ENCODE data around the gene GNAT2. TPM values are rescaled to one million over a fixed set of nuclear protein-coding genes. Genes with fewer than 3 reads are reported as not detected.

GNAT2 gene
- total RNA-seq, 1 donor from 2014 or later: not detected

DNA sequence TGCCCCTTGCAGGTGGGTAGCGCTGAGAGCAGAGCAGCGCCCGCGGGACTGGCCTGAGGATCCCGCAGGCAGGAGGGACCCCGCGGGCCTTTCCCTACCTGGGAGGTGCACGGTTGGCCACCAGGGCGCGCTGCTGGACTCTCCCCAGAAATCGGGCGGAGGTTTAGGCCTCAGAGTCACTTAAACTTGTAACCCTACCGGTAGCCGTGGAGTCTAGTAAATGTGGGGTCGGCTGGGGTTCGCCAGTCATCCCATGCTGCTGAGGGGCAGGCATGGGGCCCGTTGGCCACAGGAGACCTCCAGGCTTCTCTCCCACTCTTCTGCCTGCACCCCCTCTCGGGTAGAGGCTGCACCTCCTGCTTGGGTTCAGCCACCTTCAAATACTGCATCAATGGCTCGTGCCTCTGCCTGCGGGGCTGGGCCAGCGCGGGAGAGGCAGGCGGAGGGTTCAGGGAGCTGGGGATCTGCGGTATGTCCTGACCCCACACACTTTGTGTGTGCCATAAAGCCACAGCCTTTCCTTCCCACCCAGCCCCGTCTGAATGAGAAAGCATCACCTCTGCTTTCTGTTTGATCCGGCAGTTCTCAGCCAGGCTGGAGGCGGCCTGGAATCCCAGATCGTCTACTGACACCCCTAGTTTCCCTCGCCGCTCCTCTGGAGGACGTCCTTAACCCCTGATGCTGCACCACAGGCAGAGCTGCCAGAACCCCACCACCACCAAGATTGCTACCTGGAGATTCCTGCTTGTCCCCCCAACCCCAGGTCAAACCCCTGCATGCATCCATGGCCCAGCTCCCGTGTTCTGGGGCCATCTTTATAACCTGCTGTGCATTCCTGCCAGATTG lies 24.2 kb upstream of the GNAT2 start:
- Mint-ChIP-seq H3K36me3 (ENCODE audit: low read depth) (no peaks in the 10 kb centered on the region), H3K4me3 (peak overlapping the region; percentile 24), H3K27me3 (peaks cover 2% of the 10 kb centered on the region), H3K4me1 (peaks cover 19% of the 10 kb centered on the region), H3K9me3 (no peaks in the 10 kb centered on the region), H3K27ac (no peak overlapping the region)
- DNase-seq (peak; percentile 81), ATAC-seq (ENCODE audit: low read depth) (peak; percentile 90)
- intact Hi-C loops (cut with micrococcal nuclease): loop anchor here (1.0 to 10.0 kb wide), 6 partner anchors 8 to 851 kb away; partner anchors contain the start of genes AHCYL1 and GSTM1
- TF ChIP-seq, protein P1, sequence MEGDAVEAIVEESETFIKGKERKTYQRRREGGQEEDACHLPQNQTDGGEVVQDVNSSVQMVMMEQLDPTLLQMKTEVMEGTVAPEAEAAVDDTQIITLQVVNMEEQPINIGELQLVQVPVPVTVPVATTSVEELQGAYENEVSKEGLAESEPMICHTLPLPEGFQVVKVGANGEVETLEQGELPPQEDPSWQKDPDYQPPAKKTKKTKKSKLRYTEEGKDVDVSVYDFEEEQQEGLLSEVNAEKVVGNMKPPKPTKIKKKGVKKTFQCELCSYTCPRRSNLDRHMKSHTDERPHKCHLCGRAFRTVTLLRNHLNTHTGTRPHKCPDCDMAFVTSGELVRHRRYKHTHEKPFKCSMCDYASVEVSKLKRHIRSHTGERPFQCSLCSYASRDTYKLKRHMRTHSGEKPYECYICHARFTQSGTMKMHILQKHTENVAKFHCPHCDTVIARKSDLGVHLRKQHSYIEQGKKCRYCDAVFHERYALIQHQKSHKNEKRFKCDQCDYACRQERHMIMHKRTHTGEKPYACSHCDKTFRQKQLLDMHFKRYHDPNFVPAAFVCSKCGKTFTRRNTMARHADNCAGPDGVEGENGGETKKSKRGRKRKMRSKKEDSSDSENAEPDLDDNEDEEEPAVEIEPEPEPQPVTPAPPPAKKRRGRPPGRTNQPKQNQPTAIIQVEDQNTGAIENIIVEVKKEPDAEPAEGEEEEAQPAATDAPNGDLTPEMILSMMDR (IDR thresholded peaks at IDR 0.05): peak; percentile 95
- ChIA-PET CTCF (interaction anchor here (0.6 to 3.6 kb wide), 9 partner anchors 9 to 341 kb away, joined by 3 to 14 read pairs (median 6); partner anchors contain the start of genes AHCYL1 and GSTM1), POLR2A (interaction anchor here (0.7 to 0.8 kb wide), 3 partner anchors 11 to 129 kb away, joined by 3 read pairs; no protein-coding TSS in a partner anchor)

DNA sequence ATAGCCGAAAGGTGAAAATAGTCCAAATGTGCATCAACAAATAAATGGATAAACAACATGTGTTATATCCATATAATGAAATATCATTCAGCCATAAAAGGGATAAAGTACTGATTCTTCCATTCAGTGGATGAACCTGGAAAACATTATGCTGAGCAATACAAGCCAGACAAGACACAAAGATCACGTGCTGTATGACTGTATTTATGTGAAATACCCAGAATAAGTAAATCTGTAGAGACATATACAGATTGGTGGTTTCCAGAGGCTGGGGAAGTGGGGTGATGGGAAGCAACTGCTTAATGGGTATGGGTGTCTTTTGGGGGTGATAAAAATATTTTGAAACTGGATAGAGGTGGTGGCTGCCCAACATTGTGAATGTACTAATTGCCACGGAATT lies 23.2 kb upstream of the GNAT2 start:
- H3K4me3 Mint-ChIP-seq: no peak overlapping the region
- TF ChIP-seq, protein P1 (IDR thresholded peaks at IDR 0.05): no peak
- intact Hi-C loops (cut with micrococcal nuclease): loop anchor here (1.0 to 10.0 kb wide), 6 partner anchors 9 to 852 kb away; partner anchors contain the start of genes AHCYL1 and GSTM1
- H3K4me1 Mint-ChIP-seq: peaks cover 19% of the 10 kb centered on the region
- H3K27me3 Mint-ChIP-seq: no peaks in the 10 kb centered on the region
- no peak for DNase-seq
- H3K9me3 Mint-ChIP-seq: no peaks in the 10 kb centered on the region
- H3K27ac Mint-ChIP-seq: no peak overlapping the region
- POLR2A ChIA-PET: interaction anchor here (0.8 kb wide), 1 partner anchor 12 kb away, joined by 3 read pairs; no protein-coding TSS in a partner anchor
- H3K36me3 Mint-ChIP-seq (ENCODE audit: low read depth): no peaks in the 10 kb centered on the region
- ATAC-seq (ENCODE audit: low read depth): no peak
- CTCF ChIA-PET: interaction anchor here (0.6 to 3.6 kb wide), 10 partner anchors 10 to 342 kb away, joined by 3 to 14 read pairs (median 6); partner anchors contain the start of genes AHCYL1 and GSTM1

DNA sequence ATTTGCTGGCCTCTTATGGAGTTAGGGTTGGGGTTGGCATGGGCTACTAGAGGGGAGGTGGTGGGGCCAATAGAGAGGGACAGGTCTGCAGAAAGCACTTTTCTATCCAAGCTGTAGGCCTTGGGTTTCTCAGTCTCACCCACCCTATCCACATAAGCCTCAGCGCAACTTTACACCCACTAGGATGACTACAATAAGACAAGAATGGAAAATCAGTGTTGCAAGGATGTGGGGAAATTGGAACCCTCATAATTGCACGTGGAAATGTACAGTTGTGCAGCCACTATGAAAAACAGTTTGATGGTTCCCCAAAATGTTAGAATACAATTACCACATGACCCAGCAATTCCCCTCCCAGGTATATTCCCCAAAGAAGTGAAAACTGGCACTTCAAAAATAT lies 22.4 kb upstream of the GNAT2 start:
- no peaks in the 10 kb centered on the region for H3K36me3 Mint-ChIP-seq (ENCODE audit: low read depth)
- intact Hi-C loops (cut with micrococcal nuclease): loop anchor here (10.0 kb wide), 1 partner anchor 853 kb away; no protein-coding TSS in a partner anchor
- ATAC-seq (ENCODE audit: low read depth) (no peak), DNase-seq (no peak)
- H3K27me3 Mint-ChIP-seq: no peaks in the 10 kb centered on the region
- peaks cover 19% of the 10 kb centered on the region for H3K4me1 Mint-ChIP-seq
- TF ChIP-seq, protein P1 (IDR thresholded peaks at IDR 0.05): no peak
- POLR2A ChIA-PET: no interaction called here
- no peak overlapping the region for H3K4me3 Mint-ChIP-seq
- no peak overlapping the region for H3K27ac Mint-ChIP-seq
- H3K9me3 Mint-ChIP-seq: no peaks in the 10 kb centered on the region
- CTCF ChIA-PET: interaction anchor here (1.0 to 6.6 kb wide), 7 partner anchors 9 to 342 kb away, joined by 3 to 103 read pairs (median 52); partner anchors contain the start of gene AHCYL1

DNA sequence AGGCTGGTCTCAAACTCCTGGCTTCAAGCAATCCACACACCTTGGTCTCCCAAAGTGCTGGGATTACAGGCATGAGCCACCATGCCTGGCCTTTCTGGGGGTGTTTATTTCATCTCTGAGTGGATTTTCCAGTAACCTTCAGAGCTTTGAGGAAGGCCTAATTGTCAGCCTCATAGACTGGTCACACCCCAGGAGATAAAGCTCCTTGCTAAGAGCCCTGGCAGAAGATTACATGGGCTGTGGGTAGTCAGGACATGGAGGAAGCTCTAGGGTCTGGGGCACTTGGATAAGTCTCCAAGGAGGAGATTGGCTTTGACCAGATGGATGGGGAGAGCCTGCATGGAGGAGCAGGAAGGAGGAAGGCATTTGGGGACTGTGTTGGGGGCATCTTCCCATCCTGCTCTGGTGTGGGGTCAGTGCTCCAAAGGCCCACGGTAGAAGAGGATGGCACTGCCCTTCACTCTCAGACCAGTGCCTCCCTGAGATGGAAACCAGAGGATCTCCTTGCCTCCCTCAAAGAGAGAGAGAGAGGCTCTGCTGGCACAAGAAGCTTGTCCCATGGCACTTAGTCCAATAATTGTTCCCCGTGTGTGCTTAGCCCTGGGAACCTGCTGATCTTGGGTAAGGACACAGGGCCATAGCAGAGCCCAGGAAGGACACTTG lies 21.8 kb upstream of the GNAT2 start:
- no peaks in the 10 kb centered on the region for H3K9me3 Mint-ChIP-seq
- peaks cover 19% of the 10 kb centered on the region for H3K4me1 Mint-ChIP-seq
- ATAC-seq (ENCODE audit: low read depth) (no peak), DNase-seq (no peak)
- TF ChIP-seq, protein P1 (IDR thresholded peaks at IDR 0.05): no peak
- no peaks in the 10 kb centered on the region for H3K36me3 Mint-ChIP-seq (ENCODE audit: low read depth)
- intact Hi-C loops (cut with micrococcal nuclease): loop anchor here (10.0 kb wide), 1 partner anchor 854 kb away; no protein-coding TSS in a partner anchor
- H3K4me3 Mint-ChIP-seq: no peak overlapping the region
- no peaks in the 10 kb centered on the region for H3K27me3 Mint-ChIP-seq
- ChIA-PET POLR2A (interaction anchor here (0.6 to 1.6 kb wide), 3 partner anchors 17 to 394 kb away, joined by 3 to 16 read pairs (median 7); partner anchors contain the start of genes GNAI3 and STRIP1), CTCF (interaction anchor here (0.6 to 6.6 kb wide), 28 partner anchors 10 to 370 kb away, joined by 3 to 103 read pairs (median 4); partner anchors contain the start of genes AHCYL1, AMPD2, EPS8L3 and GNAI3)
- H3K27ac Mint-ChIP-seq: no peak overlapping the region

Measured in activated B cell treated with CpG ODN at 0.5 μM for 24 hours (primary cell).